ENCODE measurements around the gene CCSER2.

- TF ChIP-seq CTCF (IDR thresholded peaks at IDR 0.05 in 2 of 3, conservative IDR thresholded peaks at IDR 0.05 in 1 of 3; ENCODE audit: borderline replicate concordance in 1 of 3, insufficient read depth in 1 of 3, low read depth in 2 of 3, low read length in 2 of 3) = no peak
- no peak for TF ChIP-seq ATF3 (IDR thresholded peaks at IDR 0.05)
- no peak for TF ChIP-seq POLR2A (IDR thresholded peaks at IDR 0.05; ENCODE audit: borderline replicate concordance, extremely low read depth, insufficient read depth, insufficient read length)
- no peak for TF ChIP-seq MAX (IDR thresholded peaks at IDR 0.05)
These were observed 210.8 kb downstream of the CCSER2 start for GRCh38 chr10:84539216-84539615.
